Endometrial microvascular endothelial cells (primary cell): ENCODE measurements around the gene HERC5. TPM values are rescaled to one million over a fixed set of nuclear protein-coding genes. Genes with fewer than 3 reads are reported as not detected.
"Not testable (repeated sequence)": the region's sequence is repeated elsewhere in the genome, so short reads cannot be mapped to it uniquely, and the experiment has no call there.

Experiments used
- in situ Hi-C: cut with HindIII; loops from 2 replicates; pipeline ENCODE4 v1.10.0; 2017; ENCODE audit warnings: low sequenced_read_pairs, low pct_unique_long_range_greater_than_20kb; ENCODE audit errors: inconsistent ontology term
- total RNA-seq: library from RNA; depleted of rRNA; stranded (reverse); fragments of >200 nt; gene quantifications from one replicate; pipeline ENCODE4 v1.2.3, GENCODE V29; 2015; ENCODE audit errors: inconsistent ontology term

The HERC5 gene
- total RNA-seq: 1.6 TPM

GRCh38 chr4:88456670-88457306, at the start of gene HERC5:
Gene HERC5 (plus strand): TSS chr4:88457119. CDS start chr4:88457270, 151 bp downstream.
- in situ Hi-C loops: no loop called here

- in situ Hi-C loops: no loop called here
These were observed 47.7 kb upstream of the HERC5 start for GRCh38 chr4:88409206-88409605.

GRCh38 chr4:88409789-88410188, 47.1 kb upstream of the HERC5 start:
- in situ Hi-C loops: no loop called here

GRCh38 chr4:88411491-88412096, 45.3 kb upstream of the HERC5 start:
- in situ Hi-C loops: no loop called here

- in situ Hi-C loops: no loop called here
These were observed 43.1 kb upstream of the HERC5 start for GRCh38 chr4:88413801-88414200.

- in situ Hi-C loops: no loop called here
These were observed 42.2 kb upstream of the HERC5 start for GRCh38 chr4:88414755-88415154.

GRCh38 chr4:88415982-88416381, 40.9 kb upstream of the HERC5 start:
- in situ Hi-C loops: no loop called here

GRCh38 chr4:88418411-88418810, 38.5 kb upstream of the HERC5 start:
- in situ Hi-C loops: no loop called here

- in situ Hi-C loops: no loop called here
These were observed 37.0 kb upstream of the HERC5 start for GRCh38 chr4:88419874-88420273.

GRCh38 chr4:88420844-88421243, 36.1 kb upstream of the HERC5 start:
- in situ Hi-C loops: no loop called here

GRCh38 chr4:88422403-88422802, 34.5 kb upstream of the HERC5 start:
- in situ Hi-C loops: no loop called here

GRCh38 chr4:88429401-88429800, 27.5 kb upstream of the HERC5 start:
- in situ Hi-C loops: no loop called here

- in situ Hi-C loops: no loop called here
These were observed 20.8 kb upstream of the HERC5 start for GRCh38 chr4:88435987-88436693.

- in situ Hi-C loops: not testable (repeated sequence)
These were observed 19.0 kb upstream of the HERC5 start for GRCh38 chr4:88437873-88438272.

GRCh38 chr4:88439161-88439760, 17.7 kb upstream of the HERC5 start:
- in situ Hi-C loops: no loop called here

GRCh38 chr4:88440146-88440545, 16.8 kb upstream of the HERC5 start:
- in situ Hi-C loops: no loop called here

GRCh38 chr4:88441696-88442095, 15.2 kb upstream of the HERC5 start:
- in situ Hi-C loops: no loop called here

- in situ Hi-C loops: no loop called here
These were observed 14.2 kb upstream of the HERC5 start for GRCh38 chr4:88442689-88443191.

GRCh38 chr4:88443486-88443885, 13.4 kb upstream of the HERC5 start:
- in situ Hi-C loops: no loop called here

- in situ Hi-C loops: no loop called here
These were observed 11.7 kb upstream of the HERC5 start for GRCh38 chr4:88445252-88445651.
